BLaER1 treated with 17β-estradiol and CSF1 and Interleukin-3, amounts not matched to agents 10 nM and 100 nM (cell line): ENCODE data around the gene CNOT4.

Experiments
- H3K27ac ChIP-seq, 11 experiments: shearing (Covaris generic); formaldehyde crosslinking; 2 replicates each; pipeline ENCODE4 v1.8.1; 2022
- H3K27me3 ChIP-seq, 11 experiments: shearing (Covaris generic); formaldehyde crosslinking; 2 replicates each; pipeline ENCODE4 v1.8.1; 2022
- H3K36me3 ChIP-seq, 11 experiments: shearing (Covaris generic); formaldehyde crosslinking; 2 replicates each; pipeline ENCODE4 v1.8.1; 2022
- H3K4me1 ChIP-seq, 10 experiments: shearing (Covaris generic); formaldehyde crosslinking; 2 replicates each; pipeline ENCODE4 v1.8.1; 2022
- H3K4me2 ChIP-seq, 11 experiments: shearing (Covaris generic); formaldehyde crosslinking; 2 replicates each; pipeline ENCODE4 v1.8.1; 2022
- H3K4me3 ChIP-seq, 10 experiments: shearing (Covaris generic); formaldehyde crosslinking; 2 replicates each; pipeline ENCODE4 v1.8.1; 2022
- H3K9ac ChIP-seq, 11 experiments: shearing (Covaris generic); formaldehyde crosslinking; 2 replicates each; pipeline ENCODE4 v1.8.1; 2022
- H3K9me3 ChIP-seq, 11 experiments: shearing (Covaris generic); formaldehyde crosslinking; replicated peaks in 1 of 11; 2 replicates each; pipeline ENCODE4 v1.8.1; 2022
- H4K20me1 ChIP-seq, 11 experiments: shearing (Covaris generic); formaldehyde crosslinking; 2 replicates each; pipeline ENCODE4 v1.8.1; 2022
- Cebpa-rat ChIP-seq, 11 experiments: shearing (Covaris generic); IDR thresholded peaks; 2 replicates each; pipeline ENCODE4 v1.8.1; 2022

CNOT4 gene

GRCh38 chr7:135368416-135369186, 141.3 kb downstream of the CNOT4 start:
- Histone ChIP-seq H3K4me2 (no peak overlapping the region), H3K9me3 (no peaks in the 10 kb centered on the region), H3K27me3 (no peaks in the 10 kb centered on the region), H3K4me3 (no peak overlapping the region), H3K36me3 (peaks cover 2 to 36% (median 7%) of the 10 kb centered on the region in 11 experiments; a peak in 20 of 22 replicates), H4K20me1 (peaks cover 0 to 8% (median 0%) of the 10 kb centered on the region in 11 experiments; a peak in 2 of 22 replicates), H3K4me1 (no peaks in the 10 kb centered on the region), H3K27ac (no peak overlapping the region), H3K9ac (no peak overlapping the region)
- TF ChIP-seq Cebpa-rat (IDR thresholded peaks at IDR 0.05) = no peak

GRCh38 chr7:135366843-135367508, 142.9 kb downstream of the CNOT4 start:
- H3K4me3 ChIP-seq = no peak overlapping the region
- H3K4me2 ChIP-seq = no peak overlapping the region
- H4K20me1 ChIP-seq = peaks cover 0 to 4% (median 0%) of the 10 kb centered on the region in 11 experiments; a peak in 2 of 22 replicates
- no peak overlapping the region for H3K27ac ChIP-seq
- no peak overlapping the region for H3K9ac ChIP-seq
- H3K36me3 ChIP-seq = peaks cover 17 to 48% (median 22%) of the 10 kb centered on the region in 11 experiments
- no peaks in the 10 kb centered on the region for H3K9me3 ChIP-seq
- no peak for TF ChIP-seq Cebpa-rat (IDR thresholded peaks at IDR 0.05)
- H3K27me3 ChIP-seq = no peaks in the 10 kb centered on the region
- no peaks in the 10 kb centered on the region for H3K4me1 ChIP-seq

GRCh38 chr7:135365721-135366120, 144.2 kb downstream of the CNOT4 start:
- Histone ChIP-seq H3K9me3 (no peaks in the 10 kb centered on the region), H4K20me1 (no peaks in the 10 kb centered on the region), H3K9ac (no peak overlapping the region), H3K4me1 (no peaks in the 10 kb centered on the region), H3K4me2 (no peak overlapping the region), H3K36me3 (peaks cover 28 to 50% (median 30%) of the 10 kb centered on the region in 11 experiments), H3K27me3 (no peaks in the 10 kb centered on the region), H3K27ac (no peak overlapping the region), H3K4me3 (no peak overlapping the region)
- no peak for TF ChIP-seq Cebpa-rat (IDR thresholded peaks at IDR 0.05)

GRCh38 chr7:135364206-135364605, 145.7 kb downstream of the CNOT4 start:
- H3K27me3 ChIP-seq = no peaks in the 10 kb centered on the region
- no peak for TF ChIP-seq Cebpa-rat (IDR thresholded peaks at IDR 0.05)
- no peaks in the 10 kb centered on the region for H3K4me1 ChIP-seq
- H3K9ac ChIP-seq = no peak overlapping the region
- peaks cover 28 to 45% (median 29%) of the 10 kb centered on the region in 11 experiments for H3K36me3 ChIP-seq
- no peaks in the 10 kb centered on the region for H3K9me3 ChIP-seq
- no peaks in the 10 kb centered on the region for H4K20me1 ChIP-seq
- no peak overlapping the region for H3K4me3 ChIP-seq
- H3K27ac ChIP-seq = no peak overlapping the region
- no peak overlapping the region for H3K4me2 ChIP-seq

GRCh38 chr7:135362871-135363270, 147.0 kb downstream of the CNOT4 start:
- H4K20me1 ChIP-seq = no peaks in the 10 kb centered on the region
- no peak overlapping the region for H3K4me2 ChIP-seq
- H3K9me3 ChIP-seq = no peaks in the 10 kb centered on the region
- H3K27ac ChIP-seq = no peak overlapping the region
- peaks cover 28 to 35% (median 29%) of the 10 kb centered on the region in 11 experiments for H3K36me3 ChIP-seq
- TF ChIP-seq Cebpa-rat (IDR thresholded peaks at IDR 0.05) = no peak
- H3K4me3 ChIP-seq = no peak overlapping the region
- H3K9ac ChIP-seq = no peak overlapping the region
- H3K27me3 ChIP-seq = no peaks in the 10 kb centered on the region
- H3K4me1 ChIP-seq = no peaks in the 10 kb centered on the region

GRCh38 chr7:135361788-135362187, 148.1 kb downstream of the CNOT4 start:
- H3K4me2 ChIP-seq = no peak overlapping the region
- H3K27me3 ChIP-seq = no peaks in the 10 kb centered on the region
- no peak overlapping the region for H3K9ac ChIP-seq
- H4K20me1 ChIP-seq = no peaks in the 10 kb centered on the region
- no peaks in the 10 kb centered on the region for H3K4me1 ChIP-seq
- H3K4me3 ChIP-seq = no peak overlapping the region
- no peak overlapping the region for H3K27ac ChIP-seq
- peaks cover 28 to 35% (median 29%) of the 10 kb centered on the region in 11 experiments for H3K36me3 ChIP-seq
- TF ChIP-seq Cebpa-rat (IDR thresholded peaks at IDR 0.05) = no peak
- no peaks in the 10 kb centered on the region for H3K9me3 ChIP-seq

GRCh38 chr7:135359615-135360014, 150.3 kb downstream of the CNOT4 start:
- no peaks in the 10 kb centered on the region for H3K9me3 ChIP-seq
- H3K27me3 ChIP-seq = no peaks in the 10 kb centered on the region
- H4K20me1 ChIP-seq = no peaks in the 10 kb centered on the region
- H3K9ac ChIP-seq = no peak overlapping the region
- no peak overlapping the region for H3K4me3 ChIP-seq
- no peaks in the 10 kb centered on the region for H3K4me1 ChIP-seq
- H3K27ac ChIP-seq = no peak overlapping the region
- H3K36me3 ChIP-seq = peaks cover 28 to 35% (median 29%) of the 10 kb centered on the region in 11 experiments
- TF ChIP-seq Cebpa-rat (IDR thresholded peaks at IDR 0.05) = no peak
- no peak overlapping the region for H3K4me2 ChIP-seq

GRCh38 chr7:135355377-135356048, 154.4 kb downstream of the CNOT4 start:
- no peak overlapping the region for H3K4me2 ChIP-seq
- no peaks in the 10 kb centered on the region for H4K20me1 ChIP-seq
- no peaks in the 10 kb centered on the region for H3K4me1 ChIP-seq
- no peaks in the 10 kb centered on the region for H3K27me3 ChIP-seq
- no peak overlapping the region for H3K9ac ChIP-seq
- no peak overlapping the region for H3K4me3 ChIP-seq
- no peaks in the 10 kb centered on the region for H3K36me3 ChIP-seq
- H3K27ac ChIP-seq = no peak overlapping the region
- H3K9me3 ChIP-seq = no peaks in the 10 kb centered on the region
- no peak for TF ChIP-seq Cebpa-rat (IDR thresholded peaks at IDR 0.05)

GRCh38 chr7:135353832-135354231, 156.1 kb downstream of the CNOT4 start:
- H3K4me3 ChIP-seq = no peak overlapping the region
- H3K9ac ChIP-seq = no peak overlapping the region
- H3K4me2 ChIP-seq = no peak overlapping the region
- H3K9me3 ChIP-seq = no peaks in the 10 kb centered on the region
- H3K27ac ChIP-seq = no peak overlapping the region
- TF ChIP-seq Cebpa-rat (IDR thresholded peaks at IDR 0.05) = no peak
- no peaks in the 10 kb centered on the region for H4K20me1 ChIP-seq
- H3K36me3 ChIP-seq = no peaks in the 10 kb centered on the region
- no peaks in the 10 kb centered on the region for H3K4me1 ChIP-seq
- H3K27me3 ChIP-seq = no peaks in the 10 kb centered on the region
